Measurements from ENCODE around the gene ADSL.

Gene ADSL

DNA sequence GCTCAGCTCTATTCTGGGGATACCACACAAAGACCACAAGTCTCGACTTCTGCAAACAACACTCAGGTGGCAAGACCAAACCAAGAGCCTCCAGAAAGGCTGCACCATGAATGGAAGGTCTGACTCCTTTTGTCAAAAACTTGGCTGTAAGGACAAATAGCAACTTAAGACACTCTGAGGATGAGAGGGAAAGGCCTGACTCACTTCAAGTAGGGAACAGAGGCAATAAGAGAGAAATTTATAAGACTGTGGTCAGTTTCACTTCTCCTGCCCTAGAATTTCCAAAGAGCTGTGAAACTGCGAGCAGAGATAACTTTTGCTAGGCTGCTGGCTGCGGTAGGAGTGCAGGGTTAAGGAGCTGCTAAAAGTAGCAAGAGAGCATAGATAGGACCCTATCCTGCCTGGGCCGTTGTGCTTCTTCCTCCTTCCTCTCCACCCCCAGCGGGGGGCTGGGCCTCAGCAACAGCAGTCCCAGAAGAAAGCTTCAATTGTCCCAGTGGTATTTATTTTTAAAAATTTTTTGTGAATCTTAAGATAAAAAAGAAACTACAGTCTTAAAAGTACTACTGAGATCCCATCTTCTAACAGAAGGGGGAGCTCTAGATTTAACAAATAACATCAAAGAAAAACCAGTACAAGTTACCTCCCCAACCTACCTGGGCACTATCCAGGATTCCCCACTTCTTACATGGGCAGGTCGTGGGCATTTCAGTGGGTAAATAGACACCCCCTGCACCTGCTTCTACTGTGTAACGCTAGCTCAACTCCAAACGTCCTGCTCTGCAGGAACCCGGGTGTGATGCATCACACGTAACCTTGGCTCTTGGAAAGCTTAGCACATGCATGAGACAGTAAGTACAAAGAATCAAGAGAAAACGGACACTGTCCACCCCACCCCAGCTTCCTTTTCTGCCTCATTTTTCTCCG, 90.5 kb downstream of the ADSL start:
- TF ChIP-seq ZFX (IDR thresholded peaks at IDR 0.05; ENCODE audit: borderline replicate concordance), result no peak
- TF ChIP-seq, protein P1, sequence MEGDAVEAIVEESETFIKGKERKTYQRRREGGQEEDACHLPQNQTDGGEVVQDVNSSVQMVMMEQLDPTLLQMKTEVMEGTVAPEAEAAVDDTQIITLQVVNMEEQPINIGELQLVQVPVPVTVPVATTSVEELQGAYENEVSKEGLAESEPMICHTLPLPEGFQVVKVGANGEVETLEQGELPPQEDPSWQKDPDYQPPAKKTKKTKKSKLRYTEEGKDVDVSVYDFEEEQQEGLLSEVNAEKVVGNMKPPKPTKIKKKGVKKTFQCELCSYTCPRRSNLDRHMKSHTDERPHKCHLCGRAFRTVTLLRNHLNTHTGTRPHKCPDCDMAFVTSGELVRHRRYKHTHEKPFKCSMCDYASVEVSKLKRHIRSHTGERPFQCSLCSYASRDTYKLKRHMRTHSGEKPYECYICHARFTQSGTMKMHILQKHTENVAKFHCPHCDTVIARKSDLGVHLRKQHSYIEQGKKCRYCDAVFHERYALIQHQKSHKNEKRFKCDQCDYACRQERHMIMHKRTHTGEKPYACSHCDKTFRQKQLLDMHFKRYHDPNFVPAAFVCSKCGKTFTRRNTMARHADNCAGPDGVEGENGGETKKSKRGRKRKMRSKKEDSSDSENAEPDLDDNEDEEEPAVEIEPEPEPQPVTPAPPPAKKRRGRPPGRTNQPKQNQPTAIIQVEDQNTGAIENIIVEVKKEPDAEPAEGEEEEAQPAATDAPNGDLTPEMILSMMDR (IDR thresholded peaks at IDR 0.05), result peak; percentile 73
- H3K27ac ChIP-seq, result no peak overlapping the region

Measured in 22Rv1 (cell line).